A172 (cell line): ENCODE results near the gene CCNB1. TPM values are rescaled to one million over a fixed set of nuclear protein-coding genes. Genes with fewer than 3 reads are reported as not detected.
"Not testable (repeated sequence)": the region's sequence is repeated elsewhere in the genome, so short reads cannot be mapped to it uniquely, and the experiment has no call there.

Source experiments
- DNase-seq: peaks from one replicate; pipeline ENCODE4 v3.0.0-alpha.2; 2015; ENCODE audit warnings: low spot score
- total RNA-seq: library from RNA; depleted of rRNA; stranded (reverse); fragments of >200 nt; shearing (Covaris generic); gene quantifications from 2 replicates; pipeline ENCODE4 v1.2.3, GENCODE V29; 2014

CCNB1 gene
- total RNA-seq, 1 experiment from 2014 or later: 458 TPM

DNA sequence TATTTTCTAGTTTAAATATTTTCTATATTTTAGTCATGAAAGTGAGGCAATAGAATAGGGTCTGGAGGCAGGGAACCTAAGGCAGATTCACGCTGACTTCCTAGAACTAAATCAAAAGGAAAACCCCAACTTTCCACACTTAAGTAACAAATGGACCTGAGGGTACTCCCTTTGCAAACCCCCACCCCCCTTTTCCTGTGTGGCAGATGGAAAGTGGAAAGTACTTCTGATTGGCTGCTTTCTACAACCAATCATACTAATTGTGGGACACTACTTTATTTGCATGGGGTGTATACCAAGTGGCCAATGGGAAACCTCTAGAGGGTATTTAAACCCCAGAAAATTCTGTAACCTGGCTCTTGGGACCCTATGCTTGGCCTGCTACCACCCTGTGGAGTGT lies 17.7 kb downstream of the CCNB1 start:
- DNase-seq: no peak

- no peak for DNase-seq
Observed at GRCh38 chr5:69187342-69187741, 20.4 kb downstream of the CCNB1 start.

DNA sequence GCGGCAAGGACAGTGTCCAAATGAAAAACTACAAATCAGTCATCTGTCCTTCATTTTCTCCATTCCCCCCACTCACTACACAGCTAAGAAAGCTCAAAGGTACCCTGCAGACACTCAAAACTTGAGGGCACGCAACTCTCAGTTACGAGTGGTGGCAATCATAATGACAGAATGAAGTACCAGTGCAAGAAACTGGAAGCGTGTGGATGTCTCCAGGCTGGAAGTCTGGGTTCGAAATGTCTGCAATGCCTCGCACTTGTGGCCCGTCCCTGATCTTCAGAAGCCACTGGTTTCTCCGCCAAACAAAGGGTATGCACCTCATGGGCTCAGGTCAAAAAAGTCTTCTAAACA lies 21.8 kb downstream of the CCNB1 start:
- no peak for DNase-seq

DNA sequence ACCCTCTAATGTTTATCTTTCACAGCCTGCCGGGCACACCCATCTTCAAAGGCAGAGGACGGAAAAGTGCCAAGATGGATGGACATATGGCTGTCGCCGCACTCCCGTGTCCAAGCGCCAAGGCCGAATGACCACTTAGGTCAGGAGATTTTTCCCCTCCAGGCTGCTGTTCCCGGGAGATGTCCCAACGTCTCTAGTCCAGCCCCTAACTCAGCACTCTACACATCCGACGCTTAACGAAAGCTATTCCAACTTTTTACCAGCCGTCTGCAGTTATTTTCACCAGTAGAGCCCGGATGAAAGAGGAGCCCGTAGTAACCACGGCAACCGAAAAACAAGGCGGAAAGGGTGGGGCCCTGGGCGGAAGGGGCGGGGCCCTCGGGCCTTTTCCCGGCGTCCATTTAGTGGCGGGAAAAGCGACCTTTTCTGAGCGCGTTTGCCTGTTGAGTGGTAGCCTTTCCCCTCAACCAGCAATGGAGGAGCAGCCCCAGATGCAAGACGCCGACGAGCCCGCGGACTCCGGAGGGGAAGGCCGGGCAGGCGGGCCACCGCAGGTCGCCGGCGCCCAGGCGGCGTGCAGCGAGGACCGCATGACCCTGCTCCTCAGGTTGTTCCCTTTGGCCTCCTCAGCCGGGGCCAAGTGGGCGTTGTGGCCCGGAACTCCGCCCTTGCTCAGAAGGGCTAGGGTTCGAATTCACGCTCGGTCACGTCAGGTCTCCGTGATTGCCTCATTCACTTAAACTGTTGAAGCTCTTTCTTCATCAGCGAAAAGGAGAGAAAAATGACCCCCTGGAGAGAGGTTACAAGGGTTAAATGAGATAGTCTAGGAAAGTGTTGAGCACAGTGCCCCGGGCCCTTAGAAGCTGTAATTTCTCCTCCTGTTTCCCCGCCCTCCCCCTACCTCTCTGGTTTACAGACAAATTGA lies 22.5 kb downstream of the CCNB1 start, which contains the start of gene CENPH:
TSS of gene CENPH (plus strand) at position 422 of the 925 bp plus-strand sequence. CDS start at position 474, 52 bp downstream.
- peak; percentile 89 for DNase-seq

DNA sequence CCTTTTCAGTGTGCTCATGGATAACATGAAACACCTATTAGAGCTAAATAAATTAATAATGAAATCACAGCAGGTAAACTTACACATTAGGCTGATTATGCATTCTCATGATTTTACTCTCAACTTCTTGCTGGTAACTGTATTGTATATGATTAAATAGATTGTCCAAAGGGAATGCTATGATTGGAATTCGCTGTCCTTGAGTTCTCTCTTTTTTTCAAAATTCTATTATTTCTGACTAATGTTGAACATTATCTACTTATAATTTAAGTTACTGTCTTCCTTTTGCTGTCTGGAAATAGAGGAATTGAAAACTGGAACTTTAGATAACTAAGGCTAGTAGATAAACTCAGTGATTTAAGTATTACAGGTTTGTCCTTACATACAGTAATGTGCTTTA lies 35.5 kb downstream of the CCNB1 start:
- no peak for DNase-seq

- peak; percentile 49 for DNase-seq
Observed at GRCh38 chr5:69206528-69207190, 39.7 kb downstream of the CCNB1 start.

DNA sequence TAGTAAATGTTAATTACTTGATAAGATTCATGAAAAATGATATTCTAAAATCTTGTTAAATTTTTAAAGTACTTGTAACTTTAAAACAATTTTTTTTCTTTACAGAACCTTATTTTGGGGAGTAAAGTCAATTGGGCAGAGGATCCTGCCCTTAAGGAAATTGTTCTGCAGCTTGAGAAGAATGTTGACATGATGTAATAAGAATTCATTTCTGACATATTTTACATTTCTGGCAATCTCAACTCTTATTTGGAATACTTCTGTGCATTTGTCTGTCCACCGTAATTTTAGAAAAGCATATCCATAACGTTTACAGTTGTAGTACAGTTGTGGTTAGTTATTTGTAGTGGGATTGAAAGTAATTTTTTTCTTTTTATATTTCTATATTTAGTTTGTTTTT lies 42.7 kb downstream of the CCNB1 start:
- no peak for DNase-seq

DNA sequence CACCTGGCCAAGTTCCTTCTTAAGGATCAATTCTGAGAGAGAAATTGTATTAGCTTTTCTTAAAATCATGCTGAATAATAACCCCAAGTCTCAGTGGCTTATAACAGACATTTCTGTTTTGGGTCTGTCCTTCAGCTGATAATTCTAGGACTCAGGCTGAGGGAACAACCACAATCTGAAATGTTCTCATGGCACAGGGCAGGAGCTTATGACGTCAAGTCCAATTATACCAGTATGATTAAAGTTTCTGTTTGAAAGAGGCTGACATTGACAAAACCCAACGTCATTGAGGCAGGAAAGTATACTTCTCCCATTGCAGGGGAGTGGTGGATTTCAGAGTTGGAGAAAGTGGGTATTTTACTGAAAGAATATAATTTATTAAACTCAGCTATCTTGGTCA lies 44.2 kb downstream of the CCNB1 start:
- DNase-seq: no peak

DNA sequence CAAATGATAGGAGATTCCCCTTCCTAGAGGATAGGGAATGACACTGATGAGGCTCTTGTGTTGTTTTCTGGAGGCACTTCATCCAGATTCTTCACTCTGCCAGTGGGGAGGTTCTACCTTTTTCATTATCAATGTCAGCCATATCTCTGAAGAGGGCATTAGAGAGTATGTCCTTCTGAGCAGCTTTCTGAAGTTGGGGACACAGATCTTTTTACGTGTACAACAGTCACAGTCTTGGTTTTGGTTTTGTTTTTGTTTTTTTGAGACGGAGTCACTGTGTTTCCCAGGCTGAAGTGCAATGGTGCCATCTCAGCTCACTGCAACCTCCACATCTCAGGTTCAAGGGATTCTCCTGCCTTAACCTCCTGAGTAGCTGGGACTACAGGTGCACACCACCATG lies 45.1 kb downstream of the CCNB1 start:
- DNase-seq: no peak

GRCh38 chr5:69213513-69214215 lies 46.7 kb downstream of the CCNB1 start:
- DNase-seq: peak; percentile 67

DNA sequence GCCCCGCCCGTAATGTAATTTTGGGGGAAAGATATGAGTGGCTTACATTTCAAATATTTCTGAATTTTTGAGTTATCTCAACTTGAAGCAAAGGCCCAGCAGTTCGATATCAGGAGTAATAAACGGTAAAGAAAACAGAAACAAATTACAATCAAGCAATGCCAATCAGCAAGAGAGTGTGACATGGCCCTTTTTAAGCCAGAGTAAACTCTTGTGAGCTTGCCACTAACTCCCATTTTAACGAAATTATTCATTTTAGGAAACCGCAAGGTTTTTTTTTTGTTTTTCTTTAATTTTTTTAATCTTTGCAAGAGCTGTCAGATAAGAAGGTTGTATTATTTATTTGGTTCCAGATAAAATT lies 50.2 kb downstream of the CCNB1 start:
- DNase-seq: no peak

GRCh38 chr5:69217548-69218526 lies 50.9 kb downstream of the CCNB1 start:
- peak; percentile 90 for DNase-seq

GRCh38 chr5:69219939-69220338 lies 53.0 kb downstream of the CCNB1 start:
- DNase-seq: no peak

DNA sequence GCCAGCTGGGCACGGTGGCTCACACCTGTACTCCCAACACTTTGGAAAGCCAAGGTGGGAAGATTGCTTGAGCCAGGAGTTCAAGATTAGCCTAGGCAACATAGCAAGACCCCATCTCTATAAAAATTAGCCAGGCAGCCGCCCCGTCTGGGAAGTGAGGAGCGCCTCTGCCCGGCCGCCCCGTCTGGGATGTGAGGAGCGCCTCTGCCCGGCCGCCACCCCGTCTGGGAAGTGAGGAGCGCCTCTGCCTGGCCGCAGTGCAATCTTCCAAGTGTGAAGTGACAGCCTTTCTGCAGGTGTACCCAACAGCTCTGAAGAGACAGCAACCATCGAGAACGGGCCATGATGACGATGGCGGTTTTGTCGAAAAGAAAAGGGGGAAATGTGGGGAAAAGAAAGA lies 53.4 kb downstream of the CCNB1 start:
- not testable (repeated sequence) for DNase-seq

DNA sequence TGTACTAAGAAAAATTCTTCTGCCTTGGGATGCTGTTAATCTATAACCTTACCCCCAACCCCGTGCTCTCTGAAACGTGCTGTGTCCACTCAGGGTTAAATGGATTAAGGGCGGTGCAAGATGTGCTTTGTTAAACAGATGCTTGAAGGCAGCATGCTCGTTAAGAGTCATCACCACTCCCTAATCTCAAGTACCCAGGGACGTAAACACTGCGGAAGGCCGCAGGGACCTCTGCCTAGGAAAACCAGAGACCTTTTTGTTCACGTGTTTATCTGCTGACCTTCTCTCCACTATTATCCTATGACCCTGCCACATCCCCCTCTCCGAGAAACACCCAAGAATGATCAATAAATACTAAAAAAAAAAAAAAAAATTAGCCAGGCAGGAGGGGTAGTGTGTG lies 53.9 kb downstream of the CCNB1 start:
- not testable (repeated sequence) for DNase-seq

DNA sequence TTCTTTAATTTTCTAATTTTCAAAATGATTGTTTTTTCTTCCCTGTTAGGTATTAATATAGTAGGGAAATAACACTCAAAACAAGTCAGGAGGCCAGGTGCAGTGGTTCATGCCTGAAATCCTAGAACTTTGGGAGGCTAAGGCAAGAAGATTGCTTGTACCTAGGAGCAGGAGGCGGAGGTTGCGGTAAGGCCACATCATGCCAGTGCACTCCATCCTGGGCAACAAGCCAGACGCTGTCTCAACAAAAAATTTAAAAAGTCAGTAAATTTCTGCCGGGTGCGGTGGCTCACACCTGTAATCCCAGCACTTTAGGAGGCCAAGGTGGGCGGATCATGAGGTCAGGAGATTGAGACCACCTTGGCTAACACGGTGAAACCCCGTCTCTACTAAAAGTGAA lies 57.6 kb downstream of the CCNB1 start:
- DNase-seq: no peak

DNA sequence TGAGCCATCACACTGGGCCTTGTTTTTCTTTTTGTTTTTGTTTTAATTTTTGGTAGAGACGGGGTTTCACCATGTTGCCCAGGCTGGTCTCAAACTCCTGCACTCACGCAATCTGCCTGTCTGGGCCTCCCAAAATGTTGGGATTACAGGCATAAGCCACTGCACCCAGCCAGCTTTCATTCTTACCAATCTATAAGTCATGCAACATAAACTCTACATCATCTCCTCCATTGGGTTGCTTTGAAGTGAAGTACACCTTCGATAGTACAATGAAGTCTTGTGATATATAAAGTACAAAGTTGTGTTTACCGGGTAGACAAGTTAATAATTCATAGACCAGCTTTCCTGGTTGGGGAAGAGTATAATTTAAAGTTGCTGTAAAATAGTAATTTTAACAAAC lies 58.9 kb downstream of the CCNB1 start:
- DNase-seq: no peak
